ENCODE data around the gene RDM1.

Gene RDM1

DNA sequence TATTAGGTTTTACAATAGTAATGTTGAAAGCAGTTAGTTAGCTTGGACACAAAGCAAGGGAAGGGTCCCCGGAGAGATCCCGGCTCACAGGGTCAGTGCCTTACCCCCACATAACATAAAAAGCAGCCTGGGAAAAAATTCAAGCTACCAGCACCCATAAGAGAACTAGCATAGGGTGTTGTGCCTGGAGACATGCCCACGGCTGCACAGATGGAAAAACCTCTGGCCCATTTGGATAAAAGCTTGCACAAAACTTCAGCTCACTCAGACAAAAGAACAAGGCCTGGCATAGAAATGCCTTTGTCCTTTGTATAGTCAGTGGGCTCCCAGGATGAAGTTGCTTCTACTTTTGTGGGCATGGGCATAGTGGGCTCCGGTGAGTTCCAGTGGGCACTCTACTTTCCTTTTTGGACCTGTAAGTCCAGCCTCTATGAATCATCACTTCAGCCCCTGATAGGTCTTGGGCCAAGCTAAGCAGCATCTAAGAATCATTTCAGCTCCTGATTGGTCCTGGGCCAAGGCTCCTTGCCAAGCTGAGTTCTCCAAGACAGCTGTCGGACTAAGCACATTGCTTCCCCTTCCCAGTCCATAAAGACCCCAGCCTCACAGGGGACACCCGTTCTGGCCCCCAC is 1.3 kb upstream of the RDM1 start:
- DNase-seq: no peak

GRCh38 chr17:35927714-35928113 is 2.9 kb downstream of the RDM1 start:
- DNase-seq: no peak

GRCh38 chr17:35923609-35924114 is 6.9 kb downstream of the RDM1 start:
- DNase-seq: no peak

DNA sequence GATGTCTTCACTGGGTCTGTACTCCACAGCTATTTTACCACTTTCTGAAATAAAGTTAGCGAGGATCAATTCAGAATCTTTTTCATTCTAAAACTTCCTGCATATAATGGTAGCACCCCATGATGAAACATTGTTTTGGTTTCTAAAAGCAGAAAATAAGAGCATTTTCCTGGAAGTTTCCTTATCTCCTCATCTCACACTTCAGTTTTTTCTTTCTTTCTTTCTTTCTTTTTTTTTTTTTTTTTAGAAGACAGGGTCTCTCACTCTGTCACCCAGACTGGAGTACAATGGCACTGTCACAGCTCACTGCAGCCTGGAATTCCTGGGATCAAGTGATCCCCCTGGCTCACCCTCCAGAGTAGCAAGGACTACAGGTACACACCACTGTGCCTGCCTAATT is 10.3 kb downstream of the RDM1 start:
- DNase-seq: no peak

DNA sequence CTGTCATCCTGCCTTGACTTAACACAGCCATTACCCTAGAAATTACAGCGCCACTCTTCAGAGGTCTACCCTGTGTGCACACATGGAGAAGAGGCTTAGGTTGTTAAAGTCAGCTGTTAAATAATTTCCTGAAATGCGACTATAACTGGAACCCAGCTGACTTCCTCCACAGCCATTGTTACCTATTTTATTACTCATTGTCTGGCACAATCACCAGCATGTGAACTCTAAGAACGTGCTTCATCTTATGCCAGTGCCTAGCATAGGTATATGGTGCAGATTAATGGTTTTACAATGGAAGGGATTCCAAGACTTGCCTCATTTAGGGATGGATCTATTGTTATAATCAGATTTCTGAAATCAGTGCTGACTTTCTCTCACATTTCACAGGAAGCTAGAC is 11.9 kb downstream of the RDM1 start:
- no peak for DNase-seq

DNA sequence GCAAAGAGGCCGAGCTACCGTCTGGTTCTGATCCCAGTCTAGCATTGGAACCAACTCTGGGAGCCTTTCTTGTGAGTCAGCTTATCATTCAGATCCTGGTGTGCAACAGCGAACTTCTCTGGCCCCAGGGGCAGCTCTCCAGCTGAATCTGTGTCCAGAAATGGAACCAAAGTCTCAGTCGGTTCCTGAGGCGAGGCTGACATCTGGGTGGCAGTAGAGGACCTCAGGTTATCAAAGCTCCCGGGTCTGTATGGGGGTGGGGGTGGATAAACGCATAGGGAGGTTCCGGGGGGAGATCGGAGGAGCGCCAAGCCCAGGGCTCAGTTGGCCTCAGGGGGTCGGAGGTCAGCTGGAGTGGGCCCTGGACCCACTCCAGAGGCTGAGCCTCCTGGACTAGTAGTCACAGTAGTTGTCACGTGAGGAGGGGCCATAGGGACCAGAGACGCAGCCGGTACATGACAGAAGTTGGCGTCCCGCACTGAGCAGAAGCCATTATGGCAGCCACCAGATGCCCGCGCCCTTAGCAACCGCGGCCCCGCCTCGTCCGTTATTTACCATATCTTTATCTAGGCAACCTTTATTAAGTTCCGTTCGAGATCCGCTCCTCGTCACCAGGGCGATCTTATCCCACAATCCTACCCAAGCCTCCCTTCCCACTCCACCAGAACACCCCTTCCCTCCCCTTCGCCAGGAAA is 12.9 kb downstream of the RDM1 start:
- DNase-seq: no peak

DNA sequence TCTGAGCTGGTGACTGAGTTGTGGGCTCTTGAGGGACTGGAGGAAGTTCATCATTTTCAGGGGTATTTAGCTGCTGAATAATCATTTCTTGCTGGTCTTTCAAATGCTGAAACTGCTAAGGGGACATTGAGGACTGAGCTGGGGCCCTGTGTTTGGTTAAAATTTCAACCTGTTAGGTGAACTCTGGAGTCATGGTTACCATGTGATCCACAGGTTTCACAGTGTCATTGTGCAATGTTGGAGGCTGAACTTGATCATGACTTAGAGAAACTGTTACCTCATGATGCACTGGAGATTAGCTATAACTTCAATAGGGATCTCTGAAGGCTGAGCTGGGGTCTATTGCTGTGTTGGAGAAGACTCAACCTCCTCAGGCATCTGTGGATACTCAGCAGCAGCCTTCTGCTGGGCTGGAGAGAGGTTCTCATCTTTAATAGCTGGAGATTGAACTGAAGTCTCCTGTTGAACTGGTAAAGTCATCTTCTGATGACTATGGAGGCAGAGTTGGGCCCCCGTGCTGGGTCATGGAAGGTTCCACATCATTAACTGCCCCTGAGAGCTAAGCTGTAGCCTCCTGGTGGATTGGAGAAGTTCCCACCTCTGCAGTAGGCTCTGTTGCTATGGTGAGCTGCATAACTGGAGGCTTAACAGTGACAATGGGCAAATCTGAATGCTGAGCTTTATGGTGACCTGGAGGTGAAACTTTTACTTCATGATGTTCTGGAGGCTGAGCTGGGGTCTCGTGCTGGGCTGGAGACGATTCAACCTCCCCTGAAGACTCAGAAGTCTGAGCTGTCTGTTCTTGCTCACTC is 15.2 kb downstream of the RDM1 start:
- DNase-seq: no peak

GRCh38 chr17:35914354-35914753 is 16.2 kb downstream of the RDM1 start:
- DNase-seq: no peak

- DNase-seq: no peak
Observed at GRCh38 chr17:35913609-35914008, 17.0 kb downstream of the RDM1 start.

DNA sequence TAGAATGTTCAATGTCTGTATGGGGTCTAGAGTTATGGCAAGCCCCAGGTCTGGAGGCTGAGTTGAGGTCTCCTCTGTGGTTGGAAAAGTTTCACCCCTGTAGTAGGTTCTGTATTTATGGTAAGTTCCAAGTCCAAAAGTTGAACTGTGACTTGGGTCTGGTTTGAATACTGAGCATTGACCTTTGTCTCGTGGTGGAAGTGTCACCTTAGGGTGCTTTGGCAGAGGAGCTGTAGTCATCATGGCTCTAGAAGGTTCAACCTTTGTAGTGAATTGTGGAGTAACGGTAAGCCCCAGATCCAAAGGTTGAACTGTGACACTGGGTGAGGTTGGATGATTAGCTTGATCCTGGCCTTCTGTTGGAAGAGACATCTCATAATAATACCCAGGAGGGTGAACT is 17.6 kb downstream of the RDM1 start:
- DNase-seq: no peak

GRCh38 chr17:35912339-35912912 is 18.1 kb downstream of the RDM1 start:
- no peak for DNase-seq

DNA sequence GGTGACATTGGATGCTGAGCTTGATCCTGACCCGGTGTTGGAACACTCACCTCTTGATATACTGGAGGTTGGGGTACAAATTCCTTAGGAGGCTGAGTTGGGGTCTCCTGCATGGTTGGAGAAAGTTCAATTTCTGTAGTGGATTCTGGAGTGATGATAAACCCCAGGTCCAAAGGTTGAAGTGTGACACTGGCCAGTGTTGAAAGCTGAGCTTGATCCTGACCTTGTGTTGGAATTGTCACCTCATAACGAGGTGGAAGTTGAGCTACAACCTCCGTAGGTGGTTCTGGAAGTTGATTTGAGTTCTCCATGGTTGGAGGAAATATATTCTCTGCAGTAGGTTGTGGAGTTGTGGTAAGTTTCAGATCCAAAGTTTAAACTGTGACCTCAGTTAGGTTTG is 21.2 kb downstream of the RDM1 start:
- no peak for DNase-seq

DNA sequence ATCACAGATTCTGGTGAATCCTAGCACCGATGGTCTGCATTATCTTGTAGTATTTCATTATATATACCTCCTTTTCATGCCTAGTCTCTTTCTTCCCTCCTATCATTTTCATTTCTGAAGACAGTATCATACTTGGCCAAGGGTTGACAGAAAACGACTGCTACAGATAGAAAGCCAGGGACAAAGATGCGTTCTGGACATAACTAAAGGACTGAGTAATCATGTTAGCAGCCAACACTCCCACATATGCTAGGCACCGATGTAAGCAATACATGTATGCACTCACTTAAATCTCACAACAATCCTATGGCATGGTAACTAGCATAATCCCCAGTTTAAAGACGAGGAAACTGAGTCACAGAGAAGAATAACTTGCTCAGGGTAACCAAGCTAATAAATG is 22.9 kb downstream of the RDM1 start:
- no peak for DNase-seq

DNA sequence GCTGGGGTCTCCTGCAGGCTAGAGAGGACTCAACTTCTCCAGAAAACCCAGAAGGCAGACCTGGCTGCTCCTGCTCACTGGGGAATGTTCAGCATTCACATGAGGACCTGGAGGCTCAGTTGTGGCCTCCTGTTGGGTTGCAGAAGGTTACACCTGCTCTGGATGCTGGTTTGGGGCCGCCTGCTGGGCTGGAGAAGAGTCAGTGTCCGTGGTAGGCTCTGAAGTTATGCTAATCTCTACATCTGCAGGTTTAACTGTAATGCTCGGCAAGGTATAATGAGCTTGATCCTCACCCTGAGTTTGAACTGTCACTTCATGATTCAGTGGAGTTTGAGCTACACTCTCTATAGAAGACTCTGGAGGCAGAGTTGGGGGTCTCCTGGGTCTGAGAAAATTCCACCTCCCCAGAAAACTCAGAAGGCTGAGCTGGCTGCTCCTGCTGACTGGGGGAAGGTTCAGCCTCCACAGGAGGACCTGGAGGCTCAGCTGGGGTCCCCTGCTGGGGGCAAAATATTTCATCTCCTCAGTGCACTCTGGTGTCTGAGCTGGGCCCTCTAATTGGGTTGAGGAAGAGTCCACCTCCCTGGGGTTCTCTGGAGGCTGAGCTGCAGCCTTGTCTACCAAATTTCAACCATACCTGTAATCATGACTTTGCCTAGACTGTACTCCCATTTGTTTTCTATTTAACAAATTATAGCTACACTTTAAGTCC is 23.5 kb downstream of the RDM1 start:
- no peak for DNase-seq

- DNase-seq: no peak
Observed at GRCh38 chr17:35906191-35906925, 24.2 kb downstream of the RDM1 start.

DNA sequence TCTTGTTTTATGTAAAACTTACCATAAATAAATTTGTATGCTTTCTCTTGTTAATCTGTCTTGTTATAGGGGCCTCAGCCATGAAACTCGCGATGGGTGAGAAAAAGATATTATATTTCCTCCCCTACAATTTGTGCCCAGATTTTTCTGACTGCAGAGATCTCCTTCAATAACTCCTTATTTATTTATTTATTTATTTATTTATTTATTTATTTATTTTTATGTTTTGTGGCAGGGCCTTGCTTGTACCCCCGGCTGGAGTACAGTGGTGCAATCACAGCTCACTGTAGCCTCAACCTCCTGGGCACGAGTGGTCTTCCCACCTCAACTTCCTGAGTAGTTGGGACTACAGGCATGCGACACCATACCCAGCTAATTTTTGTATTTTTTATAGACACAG is 27.1 kb downstream of the RDM1 start:
- no peak for DNase-seq

GRCh38 chr17:35901631-35902175 is 28.9 kb downstream of the RDM1 start:
- no peak for DNase-seq

DNA sequence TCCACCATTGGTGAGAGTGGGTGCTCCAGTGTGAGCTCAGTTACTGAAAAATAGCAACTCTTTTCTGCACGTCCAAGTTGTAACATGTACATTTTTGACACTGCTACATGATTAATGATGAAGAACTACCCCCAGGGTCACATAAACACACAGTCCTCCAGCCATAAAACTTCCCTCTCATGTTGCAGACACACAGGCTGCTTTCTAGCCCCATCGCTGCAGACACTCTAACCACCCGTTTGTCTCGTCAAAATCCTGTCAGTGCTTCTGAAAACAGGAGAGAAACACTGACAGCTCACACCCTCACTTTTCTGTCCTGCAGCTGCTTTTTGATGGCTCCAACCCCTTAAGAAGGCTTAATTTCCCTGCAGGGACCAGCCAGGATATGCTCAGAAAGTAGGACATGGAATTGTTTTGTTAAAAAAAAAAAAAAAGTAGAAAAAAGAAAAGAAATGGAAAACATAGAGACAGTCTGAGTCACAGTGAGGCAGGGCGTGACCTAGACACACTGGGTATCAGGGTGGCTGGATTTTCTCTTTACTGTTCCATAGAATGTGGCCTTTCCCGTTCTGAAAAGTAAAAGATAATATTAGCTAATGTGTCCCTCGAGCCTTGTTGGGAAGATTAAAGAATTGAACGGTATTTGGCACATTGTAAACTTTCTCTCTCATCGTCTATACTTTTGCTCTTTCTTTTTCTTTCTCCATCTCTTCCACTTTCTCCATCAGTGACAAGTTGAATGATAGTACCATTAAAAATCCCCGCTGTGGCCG is 29.7 kb downstream of the RDM1 start:
- no peak for DNase-seq

- no peak for DNase-seq
Observed at GRCh38 chr17:35900280-35900679, 30.3 kb downstream of the RDM1 start.

DNA sequence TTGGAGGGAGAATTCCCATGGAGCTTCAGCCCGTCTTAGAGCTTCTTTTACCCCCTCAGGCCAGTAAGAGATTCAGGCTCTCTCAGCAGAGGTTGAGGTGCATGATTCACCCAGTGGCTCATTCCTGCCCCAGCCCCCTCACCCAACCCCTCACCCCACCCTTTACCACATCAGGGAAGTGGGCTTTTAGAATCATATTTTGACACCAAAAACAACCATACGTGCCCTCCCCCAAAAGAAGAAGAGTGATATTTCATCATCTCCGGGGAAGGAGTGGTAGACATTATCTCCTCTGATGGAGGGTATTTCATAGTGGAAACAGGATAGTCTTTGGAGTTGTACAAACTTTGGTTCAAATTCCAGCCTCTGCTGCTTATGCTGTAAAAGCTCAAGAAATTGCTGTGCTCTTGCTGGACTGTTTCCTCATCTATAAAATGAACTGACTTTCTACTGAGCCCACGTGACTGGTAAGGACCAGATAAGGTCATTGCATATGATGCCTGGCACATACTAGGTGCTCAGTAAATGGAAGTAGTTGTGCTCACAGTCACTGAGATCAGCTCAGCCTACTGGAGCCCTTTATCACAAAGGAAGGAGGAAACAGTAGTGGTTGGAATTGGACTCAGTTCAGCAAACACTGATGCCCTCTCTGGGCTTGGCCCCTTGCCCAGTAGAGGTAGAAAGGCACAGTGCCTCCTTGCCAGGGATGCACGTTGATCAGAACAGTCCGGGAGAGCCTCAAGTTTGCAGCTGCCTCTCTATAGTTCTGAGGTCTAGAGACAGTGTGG is 32.1 kb downstream of the RDM1 start:
- DNase-seq: no peak
